Esophagus squamous epithelium (tissue), 4 donors: ENCODE results near the gene SLC25A19.

Experiments used
- CTCF ChIP-seq, 6 experiments: fragments of 450-650 bp in 4 of 6; fragments of 200-600 bp in 2 of 6; sonication (generic) in 2 of 6; IDR thresholded peaks; one replicate each; pipeline ENCODE4 v1.5.1; 2016 to 2019; ENCODE audit warnings: antibody characterized with exemption in 6 of 6, mild to moderate bottlenecking in 4 of 6, moderate library complexity in 4 of 6
- POLR2A ChIP-seq, 4 donors: fragments of 450-650 bp; IDR thresholded peaks; one replicate each; pipeline ENCODE4 v1.6.1; 2017; ENCODE audit warnings: antibody characterized with exemption in 4 of 4, mild to moderate bottlenecking in 4 of 4, moderate library complexity in 3 of 4

GRCh38 chr17:75315541-75316243, 26.5 kb upstream of the SLC25A19 start:
- TF ChIP-seq CTCF (IDR thresholded peaks at IDR 0.05) (no peak), POLR2A (IDR thresholded peaks at IDR 0.05) (no peak)
